Right cardiac atrium (tissue), 5 donors: ENCODE results near the gene KDM4D. TPM values are rescaled to one million over a fixed set of nuclear protein-coding genes. Genes with fewer than 3 reads are reported as not detected.
"Not testable (repeated sequence)": the region's sequence is repeated elsewhere in the genome, so short reads cannot be mapped to it uniquely, and the experiment has no call there.

Experiments
- ATAC-seq, 2 donors: fragments of 200-7000 bp; cut with Tn5 transposase; one replicate each; pipeline versions ENCODE4 v1.8.0 to v1.9.1; 2020; ENCODE audit warnings: moderate library complexity in 2 of 2, mild to moderate bottlenecking in 1 of 2
- DNase-seq, 3 donors: peaks; one replicate each; pipeline ENCODE4 v3.0.0-alpha.2; 2020
- H3K27ac ChIP-seq: one replicate; pipeline ENCODE4 v1.5.1; 2013; ENCODE audit warnings: mild to moderate bottlenecking, low read length, control low read depth, moderate library complexity
- H3K27me3 ChIP-seq: one replicate; pipeline ENCODE4 v1.6.1; 2013; ENCODE audit not compliant: control insufficient read depth, insufficient read depth
- H3K4me1 ChIP-seq: one replicate; pipeline ENCODE4 v1.6.1; 2013; ENCODE audit warnings: low read length; ENCODE audit not compliant: control insufficient read depth, insufficient read depth
- H3K4me3 ChIP-seq: one replicate; pipeline ENCODE4 v1.5.1; 2013; ENCODE audit warnings: low read length, control low read depth
- H3K9me3 ChIP-seq: one replicate; pipeline ENCODE4 v1.6.1; 2013; ENCODE audit warnings: low read length; ENCODE audit not compliant: control insufficient read depth
- WGBS: extraction: QIAGEN DNeasy Blood & Tissue Kit; methylation state at CpG from one replicate; pipeline ENCODE4 v1.1.7; 2013; 5-methylcytosine and 5-hydroxymethylcytosine counted together
- intact Hi-C, 4 donors: fragments of 100-400 bp; cut with DNase I; formaldehyde crosslinking; loops; one replicate each; pipeline versions ENCODE4 v1.11.0 to v1.14.0; 2022 to 2023
- polyA plus RNA-seq: library from polyadenylated mRNA; stranded (reverse); fragments of 200-250 nt; gene quantifications from one replicate; pipeline ENCODE4 v1.2.3, GENCODE V29; 2013
- total RNA-seq, 4 donors: library from RNA; stranded (reverse); fragmentation: NEBNext Ultra II Directional; extraction: Animal tissue kit (Norgen Biotek cat#: 25700); gene quantifications; one replicate each; pipeline ENCODE4 v1.2.1, GENCODE V29; 2021
- donor health status: healthy with polysubstance abuse.
- donor health status: DM: no; HTN: yes; CAD: no.
- donor health status: DM: no; HTN: no; CAD: no.
- donor health status: DM: no; HTN: yes; CAD: no; lungs with severe emphysema.
- donor health status: DM: yes; HTN: yes; CAD: no.

KDM4D gene
- total and polyA plus RNA-seq, 5 donors: 0.64 to 1.3 (median 1.1) TPM

GRCh38 chr11:94993400-94993943, 20.0 kb downstream of the KDM4D start:
- ATAC-seq (no peak), DNase-seq (no peak)
- Histone ChIP-seq H3K27ac (no peak overlapping the region), H3K4me1 (no peaks in the 10 kb centered on the region), H3K4me3 (no peak overlapping the region), H3K9me3 (no peaks in the 10 kb centered on the region), H3K27me3 (no peaks in the 10 kb centered on the region)
- over 99% methylated on average over 2 of the region's 2 CpGs for WGBS
- intact Hi-C loops: no loop called here

DNA sequence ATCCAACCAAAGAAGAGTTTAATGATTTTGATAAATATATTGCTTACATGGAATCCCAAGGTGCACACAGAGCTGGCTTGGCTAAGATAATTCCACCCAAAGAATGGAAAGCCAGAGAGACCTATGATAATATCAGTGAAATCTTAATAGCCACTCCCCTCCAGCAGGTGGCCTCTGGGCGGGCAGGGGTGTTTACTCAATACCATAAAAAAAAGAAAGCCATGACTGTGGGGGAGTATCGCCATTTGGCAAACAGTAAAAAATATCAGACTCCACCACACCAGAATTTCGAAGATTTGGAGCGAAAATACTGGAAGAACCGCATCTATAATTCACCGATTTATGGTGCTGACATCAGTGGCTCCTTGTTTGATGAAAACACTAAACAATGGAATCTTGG, 23.9 kb downstream of the KDM4D start:
- 95% methylated on average over 6 of the region's 6 CpGs for WGBS
- H3K9me3 ChIP-seq: no peaks in the 10 kb centered on the region
- H3K4me3 ChIP-seq: no peak overlapping the region
- H3K27ac ChIP-seq: no peak overlapping the region
- DNase-seq (no peak), ATAC-seq (no peak)
- no peaks in the 10 kb centered on the region for H3K27me3 ChIP-seq
- H3K4me1 ChIP-seq: no peaks in the 10 kb centered on the region
- intact Hi-C loops: no loop called here

DNA sequence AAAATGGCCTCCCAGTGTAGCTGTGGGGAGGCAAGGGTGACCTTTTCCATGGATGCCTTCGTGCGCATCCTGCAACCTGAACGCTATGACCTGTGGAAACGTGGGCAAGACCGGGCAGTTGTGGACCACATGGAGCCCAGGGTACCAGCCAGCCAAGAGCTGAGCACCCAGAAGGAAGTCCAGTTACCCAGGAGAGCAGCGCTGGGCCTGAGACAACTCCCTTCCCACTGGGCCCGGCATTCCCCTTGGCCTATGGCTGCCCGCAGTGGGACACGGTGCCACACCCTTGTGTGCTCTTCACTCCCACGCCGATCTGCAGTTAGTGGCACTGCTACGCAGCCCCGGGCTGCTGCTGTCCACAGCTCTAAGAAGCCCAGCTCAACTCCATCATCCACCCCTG, 24.8 kb downstream of the KDM4D start:
- no peak overlapping the region for H3K27ac ChIP-seq
- ATAC-seq: peak in 1 of 2 donors; percentile 43
- H3K9me3 ChIP-seq: no peaks in the 10 kb centered on the region
- H3K4me3 ChIP-seq: no peak overlapping the region
- no peaks in the 10 kb centered on the region for H3K27me3 ChIP-seq
- DNase-seq: peak in 1 of 3 donors; percentile 5
- intact Hi-C loops: no loop called here
- 95% methylated on average over 13 of the region's 13 CpGs for WGBS
- no peaks in the 10 kb centered on the region for H3K4me1 ChIP-seq

DNA sequence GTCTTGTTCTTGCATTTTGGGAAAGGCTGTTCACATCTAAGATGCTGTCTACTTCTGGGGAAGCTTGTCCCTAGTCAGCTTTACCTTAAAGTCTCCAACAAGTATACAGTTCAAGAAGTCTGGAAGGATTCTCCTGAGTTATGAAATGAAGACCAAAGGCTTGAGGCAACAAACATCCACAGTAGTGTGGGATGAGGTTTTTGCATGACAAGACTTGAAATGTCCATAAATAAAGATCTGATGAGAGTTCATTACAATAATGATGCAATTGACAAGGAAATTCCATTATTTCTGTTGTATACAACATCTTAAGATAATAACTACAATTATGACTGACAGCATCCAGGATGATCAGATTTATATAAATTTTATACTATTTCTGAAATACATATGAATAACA, 30.2 kb downstream of the KDM4D start:
- DNase-seq (no peak), ATAC-seq (no peak)
- H3K9me3 ChIP-seq: no peaks in the 10 kb centered on the region
- no peaks in the 10 kb centered on the region for H3K4me1 ChIP-seq
- H3K27ac ChIP-seq: no peak overlapping the region
- intact Hi-C loops: no loop called here
- H3K4me3 ChIP-seq: no peak overlapping the region
- no peaks in the 10 kb centered on the region for H3K27me3 ChIP-seq

DNA sequence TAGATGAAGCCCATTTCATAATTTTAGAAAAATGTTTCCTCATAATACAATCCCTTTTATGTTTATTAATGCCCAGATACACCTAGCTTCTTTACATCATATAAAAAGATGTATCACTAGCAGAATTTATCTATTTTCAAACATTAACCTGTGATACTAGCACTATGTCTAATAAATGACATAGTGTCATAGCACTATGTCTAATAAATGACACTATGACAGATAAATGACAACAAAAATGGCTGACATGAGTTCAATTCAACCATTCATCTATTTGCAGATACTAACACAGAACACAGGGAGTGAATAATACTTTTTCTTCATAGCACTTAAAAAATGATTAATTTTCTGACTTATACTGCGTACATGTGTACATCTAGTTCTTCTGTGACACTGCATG, 32.1 kb downstream of the KDM4D start:
- no peak for ATAC-seq
- intact Hi-C loops: no loop called here
- no peak for DNase-seq
- H3K4me1 ChIP-seq: no peaks in the 10 kb centered on the region
- no peaks in the 10 kb centered on the region for H3K9me3 ChIP-seq
- no peak overlapping the region for H3K27ac ChIP-seq
- H3K27me3 ChIP-seq: no peaks in the 10 kb centered on the region
- WGBS: 81% methylated on average over 1 of the region's 1 CpG
- H3K4me3 ChIP-seq: no peak overlapping the region

- H3K9me3 ChIP-seq: no peaks in the 10 kb centered on the region
- H3K27ac ChIP-seq: no peak overlapping the region
- intact Hi-C loops: no loop called here
- ATAC-seq (no peak), DNase-seq (no peak)
- H3K27me3 ChIP-seq: no peaks in the 10 kb centered on the region
- no peak overlapping the region for H3K4me3 ChIP-seq
- no peaks in the 10 kb centered on the region for H3K4me1 ChIP-seq
These were observed 37.9 kb downstream of the KDM4D start for GRCh38 chr11:95011376-95011775.

DNA sequence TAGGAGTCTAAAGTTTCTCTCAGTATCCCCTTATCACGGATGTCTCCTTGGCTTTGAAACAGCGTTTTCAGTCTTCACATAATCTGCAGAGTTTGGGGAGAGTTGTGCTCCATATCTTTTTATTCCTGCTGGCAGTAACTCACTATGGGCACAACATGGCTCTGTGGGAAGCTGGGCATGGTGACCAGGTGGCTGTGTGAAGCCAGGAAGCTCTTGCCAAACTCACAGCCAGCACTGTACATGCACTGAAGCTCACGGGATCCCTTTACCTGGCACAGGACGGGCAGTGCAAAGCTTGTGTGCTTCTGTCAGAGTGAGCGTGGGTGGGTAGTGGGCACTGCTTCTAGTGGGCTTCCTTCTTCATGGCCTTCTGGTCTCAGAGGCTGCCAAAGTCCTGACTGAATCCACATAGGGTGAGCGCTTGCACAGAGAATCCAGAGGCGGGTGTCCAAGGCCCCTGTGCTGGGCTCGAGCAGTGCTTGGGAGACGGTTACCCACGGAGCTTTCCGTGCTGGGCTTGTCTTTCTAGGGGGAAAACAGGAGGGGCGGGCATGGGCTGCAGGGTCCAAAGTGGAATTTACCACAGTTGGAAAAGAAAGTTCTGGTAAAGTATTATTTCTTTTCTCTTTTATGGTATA, 40.8 kb downstream of the KDM4D start:
- no peaks in the 10 kb centered on the region for H3K27me3 ChIP-seq
- intact Hi-C loops: no loop called here
- no peak overlapping the region for H3K27ac ChIP-seq
- WGBS: 84% methylated on average over 12 of the region's 12 CpGs
- no peaks in the 10 kb centered on the region for H3K9me3 ChIP-seq
- H3K4me3 ChIP-seq: no peak overlapping the region
- ATAC-seq (no peak), DNase-seq (no peak)
- no peaks in the 10 kb centered on the region for H3K4me1 ChIP-seq

DNA sequence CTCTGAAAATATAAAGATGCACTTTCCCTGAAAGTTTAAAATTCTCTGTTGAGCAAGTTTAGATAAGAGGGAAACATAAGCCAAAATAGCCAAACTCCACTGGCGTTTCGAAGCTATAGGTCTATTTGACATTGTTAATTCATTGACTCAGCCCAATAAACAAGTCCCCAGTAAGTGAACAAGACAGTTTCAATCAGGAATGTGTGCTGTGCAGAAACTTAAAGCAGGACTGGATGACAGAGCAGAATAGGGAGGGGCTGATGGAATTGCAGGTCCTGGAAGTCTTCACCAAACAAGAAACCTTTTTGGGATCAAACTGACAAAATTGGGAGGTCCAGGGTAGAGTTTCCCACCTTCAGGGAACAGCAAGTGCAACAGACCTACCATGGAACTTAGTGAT, 42.6 kb downstream of the KDM4D start:
- Histone ChIP-seq H3K4me3 (no peak overlapping the region), H3K9me3 (no peaks in the 10 kb centered on the region), H3K27me3 (no peaks in the 10 kb centered on the region), H3K27ac (no peak overlapping the region), H3K4me1 (no peaks in the 10 kb centered on the region)
- ATAC-seq (no peak), DNase-seq (no peak)
- 69% methylated on average over 2 of the region's 2 CpGs for WGBS
- intact Hi-C loops: no loop called here

- H3K9me3 ChIP-seq, H3K4me3 ChIP-seq, DNase-seq, intact Hi-C loops, H3K4me1 ChIP-seq, H3K27ac ChIP-seq, H3K27me3 ChIP-seq, ATAC-seq: not testable (repeated sequence)
- 75% methylated on average over 5 of the region's 5 CpGs for WGBS
These were observed 48.0 kb downstream of the KDM4D start for GRCh38 chr11:95021468-95021867.

GRCh38 chr11:95024958-95025357, 51.4 kb downstream of the KDM4D start, which contains the start of gene KDM4E:
TSS of gene KDM4E (plus strand) at chr11:95025258. CDS start at chr11:95025558, 300 bp downstream.
- intact Hi-C loops: no loop called here
- Histone ChIP-seq H3K27me3 (no peaks in the 10 kb centered on the region), H3K9me3 (no peaks in the 10 kb centered on the region), H3K4me3 (no peak within 1 kb of the TSS), H3K27ac (no peak within 1 kb of the TSS), H3K4me1 (no peaks in the 10 kb centered on the region)
- WGBS: 98% methylated on average over 1 of the region's 1 CpG
- ATAC-seq (no peak), DNase-seq (no peak)

GRCh38 chr11:95025594-95025993, 52.1 kb downstream of the KDM4D start:
- H3K27ac ChIP-seq, ATAC-seq, intact Hi-C loops, H3K4me3 ChIP-seq, H3K9me3 ChIP-seq, H3K4me1 ChIP-seq, H3K27me3 ChIP-seq, DNase-seq: not testable (repeated sequence)
- WGBS: 92% methylated on average over 8 of the region's 9 CpGs

- intact Hi-C loops: no loop called here
- no peaks in the 10 kb centered on the region for H3K9me3 ChIP-seq
- ATAC-seq (no peak), DNase-seq (no peak)
- H3K27ac ChIP-seq: no peak overlapping the region
- H3K27me3 ChIP-seq: no peaks in the 10 kb centered on the region
- H3K4me3 ChIP-seq: no peak overlapping the region
- WGBS: 91% methylated on average over 3 of the region's 3 CpGs
- H3K4me1 ChIP-seq: no peaks in the 10 kb centered on the region
These were observed 54.8 kb downstream of the KDM4D start for GRCh38 chr11:95028357-95028756.
